ACHN (cell line): ENCODE measurements around the gene CREB3.

Experiments
- DNase-seq: peaks from one replicate; pipeline ENCODE4 v3.0.0-alpha.2; 2015
- in situ Hi-C: cut with HindIII; loops from 2 replicates; pipeline ENCODE4 v1.10.0; 2017; ENCODE audit warnings: low sequenced_read_pairs, low pct_ligation_motif_present, low pct_unique_long_range_greater_than_20kb

The CREB3 gene

DNA sequence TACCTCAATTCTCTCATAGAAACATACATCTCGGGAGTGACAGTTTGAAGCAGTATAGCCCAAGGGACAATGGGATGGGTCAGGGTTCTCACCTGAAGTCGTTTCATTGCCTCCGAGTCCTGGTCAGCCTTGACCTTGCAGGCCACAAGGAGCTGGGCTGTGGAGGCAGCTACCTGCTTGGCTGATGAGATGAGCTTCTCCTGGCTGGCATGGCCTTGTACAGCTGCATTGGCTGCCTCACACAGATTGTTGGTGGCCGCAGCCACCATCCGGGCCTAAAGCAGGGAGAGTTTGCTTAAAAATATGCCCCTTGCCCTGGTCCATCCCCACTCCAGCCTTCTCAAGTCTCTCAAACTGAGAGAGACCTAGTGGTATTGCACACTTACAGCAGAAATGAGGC, 34.2 kb upstream of the CREB3 start:
- in situ Hi-C loops = no loop called here
- DNase-seq = no peak

DNA sequence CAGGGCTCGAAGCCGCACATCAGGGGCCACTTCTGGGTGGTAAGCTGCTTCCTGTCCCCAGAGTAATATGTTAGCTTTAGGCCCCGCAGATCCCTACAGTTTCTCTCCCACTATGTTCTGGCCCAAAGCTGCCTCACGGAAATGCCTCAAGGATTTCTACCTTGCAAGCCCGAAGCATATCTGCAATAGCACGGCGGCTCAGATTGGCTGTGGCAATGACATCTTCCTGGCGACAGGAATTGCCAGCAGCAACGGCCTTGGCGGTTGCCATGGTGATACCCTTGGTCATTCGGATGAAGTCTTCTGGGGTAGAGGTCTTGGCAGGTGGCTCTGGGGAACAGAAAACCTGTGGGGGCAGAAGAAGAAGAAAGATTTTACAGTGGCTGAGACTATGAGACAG, 32.4 kb upstream of the CREB3 start:
- DNase-seq = no peak
- in situ Hi-C loops = no loop called here

DNA sequence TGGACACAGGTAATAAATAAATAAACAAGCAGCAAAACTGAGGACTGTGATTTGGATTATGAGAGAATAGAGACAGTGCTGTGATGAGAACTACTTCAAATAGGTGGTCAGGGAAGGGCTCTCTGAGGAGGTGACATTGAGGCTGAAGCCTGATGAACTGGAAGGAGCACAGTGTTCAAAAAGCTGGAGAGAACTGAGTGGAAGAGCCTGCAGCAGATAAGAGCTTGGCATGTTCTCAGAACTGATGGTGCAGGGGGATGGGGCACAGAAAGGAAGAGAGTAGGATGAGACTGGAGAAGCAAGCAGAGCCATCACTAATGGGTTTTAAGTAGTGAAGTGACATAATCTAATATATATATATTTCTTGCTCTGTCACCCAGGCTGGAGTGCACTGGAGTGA, 31.5 kb upstream of the CREB3 start:
- in situ Hi-C loops = no loop called here
- no peak for DNase-seq

GRCh38 chr9:35702696-35703095, 29.8 kb upstream of the CREB3 start:
- no peak for DNase-seq
- in situ Hi-C loops = no loop called here

GRCh38 chr9:35703906-35704672, 28.4 kb upstream of the CREB3 start:
- in situ Hi-C loops = no loop called here
- no peak for DNase-seq

GRCh38 chr9:35705372-35705771, 27.1 kb upstream of the CREB3 start:
- in situ Hi-C loops = no loop called here
- no peak for DNase-seq

- in situ Hi-C loops = no loop called here
- DNase-seq = no peak
These were observed 26.5 kb upstream of the CREB3 start for GRCh38 chr9:35705836-35706430.

DNA sequence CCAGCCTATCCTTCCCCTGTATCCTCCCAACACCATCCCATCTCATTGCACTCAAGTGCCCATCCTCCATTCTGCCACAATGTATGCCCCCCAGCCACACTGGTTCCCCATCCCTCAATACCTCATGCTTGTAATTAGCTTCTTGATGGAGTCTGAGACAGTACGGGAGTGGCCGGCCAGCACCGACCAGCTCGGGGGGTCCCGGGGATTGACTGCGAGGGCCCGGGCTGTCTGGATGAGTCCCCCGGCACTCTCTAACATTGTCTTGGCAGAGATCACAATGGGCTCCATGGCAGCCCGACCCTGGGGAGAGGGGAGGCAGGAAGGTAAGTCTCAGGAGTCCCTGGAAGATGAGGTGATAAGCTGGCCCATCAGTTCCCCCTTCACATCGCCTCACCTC, 25.5 kb upstream of the CREB3 start:
- DNase-seq = no peak
- in situ Hi-C loops = no loop called here

DNA sequence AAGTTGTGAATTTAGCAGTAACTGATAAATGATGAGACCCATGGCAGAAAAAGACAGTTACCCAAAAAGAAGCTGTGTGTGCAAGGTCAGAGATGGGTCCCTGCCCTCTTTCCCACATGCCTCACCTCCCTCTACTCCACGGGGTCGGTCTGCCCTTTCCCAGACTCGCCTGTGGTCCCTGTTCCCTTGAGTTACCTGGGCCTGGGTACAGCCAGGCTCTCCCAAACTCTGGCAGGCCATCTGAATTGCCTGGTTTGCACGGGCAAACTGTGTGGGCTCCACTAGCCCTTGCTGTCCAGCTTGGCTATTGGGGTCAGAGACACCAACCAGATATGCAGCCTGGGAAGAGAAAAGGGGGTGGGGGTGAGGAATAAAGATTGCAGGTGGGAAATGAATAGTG, 24.3 kb upstream of the CREB3 start:
- no peak for DNase-seq
- in situ Hi-C loops = no loop called here

DNA sequence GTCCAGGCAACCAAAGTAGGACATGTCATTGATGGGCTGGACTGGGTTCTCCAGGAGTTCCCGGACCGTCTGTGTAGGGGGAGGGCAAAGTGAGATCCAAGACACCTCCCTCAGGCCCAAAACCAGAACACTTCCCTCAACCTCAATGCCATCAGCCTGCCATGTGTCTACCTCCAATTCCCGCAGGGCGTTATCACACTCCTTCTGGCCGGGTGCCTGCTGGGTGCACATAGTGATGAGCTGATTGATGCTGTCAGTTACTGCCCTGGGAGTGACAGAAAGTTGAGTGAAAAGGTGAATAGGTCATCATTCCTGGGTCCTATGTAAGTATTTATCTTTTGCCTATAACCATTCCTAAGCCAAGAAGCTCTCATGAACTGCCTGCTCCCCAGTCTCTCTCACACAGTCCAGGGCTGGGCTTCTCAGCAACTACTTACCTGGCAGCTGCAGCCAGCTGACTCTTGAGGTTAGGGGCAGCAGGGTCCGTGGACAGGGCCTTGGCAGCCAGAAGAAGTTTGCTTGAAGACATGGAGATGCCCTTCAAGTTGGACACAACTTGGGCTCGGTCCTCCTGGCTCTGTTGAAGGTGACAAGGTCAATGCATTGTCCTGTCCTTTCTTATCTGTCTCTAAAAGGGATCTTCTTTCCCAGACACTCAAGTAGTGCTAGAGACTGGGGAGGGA, 21.5 kb upstream of the CREB3 start:
- DNase-seq = no peak
- in situ Hi-C loops = no loop called here

DNA sequence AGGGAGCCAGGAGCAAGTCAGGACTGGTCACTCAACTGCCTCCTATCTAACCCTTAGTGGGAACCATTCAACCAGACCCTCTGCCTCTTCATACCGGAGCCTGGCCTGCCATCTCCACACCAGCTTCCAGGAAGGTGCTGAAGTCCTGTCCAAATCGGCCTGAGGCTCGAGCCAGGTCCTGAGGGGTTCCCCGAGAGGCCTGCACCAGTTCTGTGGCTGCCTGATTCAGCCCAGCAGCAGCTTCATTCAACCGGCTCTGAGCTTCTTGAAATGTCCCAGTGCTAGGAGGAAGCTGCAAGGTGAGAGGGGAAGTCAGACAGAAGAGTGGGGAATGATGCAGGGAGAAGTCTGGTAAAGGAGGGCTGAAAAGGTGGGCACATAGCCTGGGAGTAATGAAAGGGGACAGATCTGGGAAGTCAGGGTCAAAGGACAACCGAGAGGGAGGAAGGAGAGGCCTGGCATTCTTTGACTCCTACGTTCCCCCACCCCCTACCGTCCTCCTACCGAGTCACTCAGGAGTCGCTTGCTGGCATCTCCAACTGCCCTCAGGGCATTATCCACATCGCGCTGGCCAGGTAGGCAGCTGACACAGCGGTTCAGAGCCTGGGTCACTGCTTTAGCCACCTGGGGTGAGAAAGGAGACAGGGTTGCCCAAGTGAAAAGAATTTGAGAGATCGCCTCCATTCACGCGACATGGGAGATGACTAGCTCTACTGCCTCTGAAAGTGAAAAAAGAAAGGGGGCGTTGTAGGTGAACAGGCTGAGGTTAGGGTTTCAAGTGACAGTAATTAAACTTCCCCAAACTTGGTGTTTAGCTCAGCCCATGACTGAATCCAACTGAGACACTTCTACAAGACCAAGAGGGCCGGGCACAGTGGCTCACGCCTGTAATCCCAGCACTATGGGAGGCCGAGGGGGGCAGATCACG, 20.7 kb upstream of the CREB3 start:
- in situ Hi-C loops = no loop called here
- DNase-seq = no peak

GRCh38 chr9:35712762-35713400, 19.6 kb upstream of the CREB3 start:
- in situ Hi-C loops = no loop called here
- no peak for DNase-seq

DNA sequence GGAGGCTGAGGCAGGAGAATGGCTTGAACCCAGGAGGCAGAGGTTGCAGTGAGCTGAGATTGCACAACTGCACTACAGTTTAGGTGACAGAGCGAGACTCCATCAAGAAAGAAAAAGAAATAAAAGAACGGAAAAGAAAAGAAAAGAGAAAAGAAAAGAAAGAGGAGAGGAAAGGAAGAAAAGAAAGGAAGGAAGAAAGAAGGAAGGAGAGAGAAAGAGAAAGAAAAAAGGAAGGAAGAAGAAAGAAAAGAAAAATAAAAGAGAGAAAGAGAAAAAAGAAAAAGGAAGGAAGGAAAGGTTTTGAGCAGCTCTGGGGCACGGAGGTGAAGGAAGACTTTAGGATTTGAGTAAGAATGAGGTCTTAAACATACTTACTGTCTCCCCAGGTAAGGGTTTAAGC, 18.9 kb upstream of the CREB3 start:
- DNase-seq = no peak
- in situ Hi-C loops = no loop called here

- DNase-seq = no peak
- in situ Hi-C loops = no loop called here
These were observed 18.3 kb upstream of the CREB3 start for GRCh38 chr9:35714123-35714522.

- in situ Hi-C loops = no loop called here
- DNase-seq = no peak
These were observed 17.8 kb upstream of the CREB3 start for GRCh38 chr9:35714579-35715252.

- in situ Hi-C loops = no loop called here
- DNase-seq = no peak
These were observed 16.2 kb upstream of the CREB3 start for GRCh38 chr9:35716230-35716629.

GRCh38 chr9:35717132-35717870, 15.2 kb upstream of the CREB3 start:
- in situ Hi-C loops = no loop called here

More at GRCh38 chr9:35717132-35717870, 15.2 kb upstream of the CREB3 start:
- DNase-seq = no peak
